Measurements from ENCODE around the gene SYNE1. TPM values are rescaled to one million over a fixed set of nuclear protein-coding genes. Genes with fewer than 3 reads are reported as not detected.

Gene SYNE1
- total RNA-seq, 1 experiment from 2014 or later = 3.0 TPM

- H3K9me3 Mint-ChIP-seq = no peaks in the 10 kb centered on the region
- H3K27ac Mint-ChIP-seq = peak overlapping the region in 1 of 3 experiments; percentile 94; a peak in 1 of 7 replicates
- Histone ChIP-seq H3K9ac (ENCODE audit: extremely low read depth, insufficient read length, low read length) (no peak overlapping the region), H4K5ac (ENCODE audit: insufficient read length, low read depth, low read length) (no peak overlapping the region), H4K8ac (replicated peaks; ENCODE audit: insufficient read length, low read depth, low read length) (no peak overlapping the region), H2BK15ac (ENCODE audit: low read depth, low read length) (no peak overlapping the region), H2BK5ac (ENCODE audit: insufficient read length, low read length) (no peak overlapping the region), H2BK120ac (ENCODE audit: low read depth, low read length, poor library complexity, severe bottlenecking) (no peak overlapping the region), H3K18ac (ENCODE audit: insufficient read length, low read depth, low read length) (no peak overlapping the region), H3K79me2 (ENCODE audit: insufficient read depth, low read length) (no peaks in the 10 kb centered on the region), H4K91ac (ENCODE audit: insufficient read length, low read depth, low read length) (no peak overlapping the region), H3T11ph (ENCODE audit: low read length) (no peak overlapping the region), H3K4me1 (ENCODE audit: insufficient read depth, low read length) (peaks cover 10% of the 10 kb centered on the region), H3K4me2 (ENCODE audit: insufficient read depth, insufficient read length, low read length) (no peak overlapping the region), H3K14ac (ENCODE audit: insufficient read depth, low read length) (no peak overlapping the region), H3K9me3 (ENCODE audit: control insufficient read depth, low read depth, low read length) (no peaks in the 10 kb centered on the region), H2BK12ac (ENCODE audit: insufficient read length, low read depth, low read length) (no peak overlapping the region), H2AK5ac (ENCODE audit: insufficient read length, low read length) (no peak overlapping the region), H3K23ac (ENCODE audit: insufficient read length, low read depth, low read length) (no peak overlapping the region), H3K27me3 (ENCODE audit: insufficient read depth, low read length) (no peaks in the 10 kb centered on the region), H3K79me1 (ENCODE audit: insufficient read depth, low read depth, low read length, poor library complexity, severe bottlenecking) (no peaks in the 10 kb centered on the region), H3K56ac (ENCODE audit: insufficient read length, low read depth, low read length) (no peak overlapping the region), H4K20me1 (ENCODE audit: control insufficient read depth, insufficient read depth, insufficient read length) (no peaks in the 10 kb centered on the region), H2BK20ac (ENCODE audit: low read depth, low read length, poor library complexity, severe bottlenecking) (no peak overlapping the region), H2AFZ (ENCODE audit: low read length) (no peak overlapping the region), H3K27ac (ENCODE audit: insufficient read length, low read depth, low read length) (no peak overlapping the region), H3K23me2 (ENCODE audit: insufficient read length, low read depth, low read length, poor library complexity, severe bottlenecking) (no peaks in the 10 kb centered on the region), H3K4ac (ENCODE audit: low read depth, low read length) (no peak overlapping the region)
- no peaks in the 10 kb centered on the region for H3K27me3 Mint-ChIP-seq (ENCODE audit: low read depth)
- H3K4me1 Mint-ChIP-seq = peaks cover 32 to 41% of the 10 kb centered on the region in 2 experiments
- no CpG with 5 or more reads among the region's 1 CpG for whole genome bisulfite sequencing (ENCODE audit: extremely low coverage, insufficient read length, low lambda C conversion rate)
- H3K4me3 Mint-ChIP-seq = no peak overlapping the region
- H3K36me3 Mint-ChIP-seq (ENCODE audit: insufficient read depth in 1 of 3, low read depth in 3 of 3) = no peaks in the 10 kb centered on the region
- TF ChIP-seq CTCF (conservative IDR thresholded peaks at IDR 0.05) = no peak
- DNase-seq = no peak
Observed at GRCh38 chr6:152680151-152680550, 43.0 kb upstream of the SYNE1 start.
